ENCODE data around the gene GNG4. TPM values are rescaled to one million over a fixed set of nuclear protein-coding genes. Genes with fewer than 3 reads are reported as not detected.
A peak's percentile ranks its signal among the peaks of the same experiment; 100 is the strongest.
"Not testable (repeated sequence)": the region's sequence is repeated elsewhere in the genome, so short reads cannot be mapped to it uniquely, and the experiment has no call there.

The GNG4 gene
- total RNA-seq, 1 experiment from 2014 or later, result 9.0 TPM

- no peak for DNase-seq (ENCODE audit: low spot score)
These were observed 104.2 kb downstream of the GNG4 start for GRCh38 chr1:235545292-235545930.

GRCh38 chr1:235542845-235543244 lies 106.7 kb downstream of the GNG4 start:
- DNase-seq (ENCODE audit: low spot score), result not testable (repeated sequence)

- no peak for DNase-seq (ENCODE audit: low spot score)
These were observed 116.0 kb downstream of the GNG4 start for GRCh38 chr1:235533476-235534168.

GRCh38 chr1:235532360-235532759 lies 117.2 kb downstream of the GNG4 start:
- no peak for DNase-seq (ENCODE audit: low spot score)

- no peak for DNase-seq (ENCODE audit: low spot score)
These were observed 122.3 kb downstream of the GNG4 start for GRCh38 chr1:235527196-235527814.

GRCh38 chr1:235525314-235525713 lies 124.3 kb downstream of the GNG4 start:
- DNase-seq (ENCODE audit: low spot score), result no peak

- DNase-seq (ENCODE audit: low spot score), result no peak
These were observed 132.6 kb downstream of the GNG4 start for GRCh38 chr1:235516862-235517446.

GRCh38 chr1:235515844-235516512 lies 133.6 kb downstream of the GNG4 start:
- no peak for DNase-seq (ENCODE audit: low spot score)

GRCh38 chr1:235513495-235514366 lies 135.9 kb downstream of the GNG4 start:
- peak; percentile 39 for DNase-seq (ENCODE audit: low spot score)

GRCh38 chr1:235511470-235512240 lies 137.9 kb downstream of the GNG4 start:
- DNase-seq (ENCODE audit: low spot score), result peak; percentile 20

- no peak for DNase-seq (ENCODE audit: low spot score)
These were observed 138.8 kb downstream of the GNG4 start for GRCh38 chr1:235510823-235511222.

- no peak for DNase-seq (ENCODE audit: low spot score)
These were observed 142.0 kb downstream of the GNG4 start for GRCh38 chr1:235507623-235508022.

- peak; percentile 98 for DNase-seq (ENCODE audit: low spot score)
These were observed 144.9 kb downstream of the GNG4 start for GRCh38 chr1:235504494-235505222.

GRCh38 chr1:235504122-235504493 lies 145.5 kb downstream of the GNG4 start, which contains the start of gene B3GALNT2:
Gene B3GALNT2 (minus strand): TSS chr1:235504452. CDS start chr1:235504252, 200 bp downstream.
- no peak for DNase-seq (ENCODE audit: low spot score)

GRCh38 chr1:235503403-235504121 lies 146.0 kb downstream of the GNG4 start:
- peak; percentile 26 for DNase-seq (ENCODE audit: low spot score)

GRCh38 chr1:235502601-235503402 lies 146.8 kb downstream of the GNG4 start:
- peak; percentile 20 for DNase-seq (ENCODE audit: low spot score)

GRCh38 chr1:235500971-235501540 lies 148.5 kb downstream of the GNG4 start:
- DNase-seq (ENCODE audit: low spot score), result no peak
